ENCODE measurements around the gene METTL2A.
"Not testable (repeated sequence)": the region's sequence is repeated elsewhere in the genome, so short reads cannot be mapped to it uniquely, and the experiment has no call there.

The METTL2A gene, protein sequence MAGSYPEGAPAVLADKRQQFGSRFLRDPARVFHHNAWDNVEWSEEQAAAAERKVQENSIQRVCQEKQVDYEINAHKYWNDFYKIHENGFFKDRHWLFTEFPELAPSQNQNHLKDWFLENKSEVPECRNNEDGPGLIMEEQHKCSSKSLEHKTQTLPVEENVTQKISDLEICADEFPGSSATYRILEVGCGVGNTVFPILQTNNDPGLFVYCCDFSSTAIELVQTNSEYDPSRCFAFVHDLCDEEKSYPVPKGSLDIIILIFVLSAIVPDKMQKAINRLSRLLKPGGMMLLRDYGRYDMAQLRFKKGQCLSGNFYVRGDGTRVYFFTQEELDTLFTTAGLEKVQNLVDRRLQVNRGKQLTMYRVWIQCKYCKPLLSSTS

DNA sequence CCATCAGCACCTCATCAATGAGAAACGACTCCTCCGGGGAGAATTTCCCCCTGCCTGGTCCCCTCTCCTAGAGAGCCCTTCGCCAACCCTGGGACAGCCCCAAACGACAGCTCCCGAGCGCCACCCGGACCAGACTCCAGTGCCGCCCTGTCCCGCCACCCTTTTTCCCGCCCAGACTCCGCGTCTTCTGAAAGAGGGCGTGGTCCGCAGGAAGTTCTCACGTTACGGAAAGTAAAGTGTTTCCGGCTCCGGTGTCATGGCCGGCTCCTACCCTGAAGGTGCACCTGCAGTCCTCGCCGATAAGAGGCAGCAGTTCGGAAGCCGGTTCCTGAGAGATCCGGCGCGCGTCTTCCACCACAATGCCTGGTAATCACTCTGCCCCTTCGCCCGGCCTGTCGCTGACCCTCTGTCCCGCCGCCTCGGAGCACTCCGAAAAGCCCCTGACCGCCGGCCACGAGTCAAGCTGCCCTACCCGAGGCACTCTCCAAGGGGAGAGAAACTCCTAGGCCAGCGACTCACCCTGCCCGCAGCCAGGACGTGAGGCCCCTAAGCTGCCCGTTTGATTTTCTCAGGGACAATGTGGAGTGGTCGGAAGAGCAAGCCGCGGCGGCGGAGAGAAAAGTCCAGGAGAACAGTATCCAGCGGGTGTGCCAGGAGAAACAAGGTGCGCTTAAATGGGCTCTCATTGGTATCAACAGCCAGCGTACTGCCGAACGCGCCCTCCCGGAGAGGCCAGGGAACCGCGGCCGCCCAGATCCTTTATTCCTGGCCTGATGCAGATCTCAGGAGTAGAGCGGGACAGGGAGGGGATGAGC is at the start of gene METTL2A:
Gene METTL2A, plus strand, starts transcription at position 251 of the 815 bp plus-strand sequence. Its CDS starts 6 bp downstream, at position 257.
- DNase-seq = peak; percentile 95

DNA sequence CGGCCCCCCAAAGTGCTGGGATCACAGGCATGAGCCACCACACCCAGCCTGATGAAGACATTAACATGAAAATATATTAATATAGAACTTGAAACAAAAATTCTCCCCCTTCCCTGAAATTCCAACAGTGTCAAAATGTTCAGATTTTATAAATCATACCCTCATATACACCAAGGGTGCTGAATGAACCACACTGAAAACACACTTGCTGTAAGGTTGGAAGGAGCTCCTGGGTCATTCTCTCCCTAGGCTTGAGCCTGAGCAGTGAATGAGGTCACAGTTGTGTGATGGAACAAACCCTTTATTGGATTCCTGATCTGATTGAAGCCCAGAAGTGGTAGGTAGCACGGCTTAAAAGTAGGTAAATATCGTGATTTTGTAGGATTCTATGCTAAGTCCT is 43.4 kb upstream of the METTL2A start, which contains the start of gene EFCAB3:
Gene EFCAB3, plus strand, starts transcription at position 301 of the 400 bp plus-strand sequence. CDS start 2,427 bp downstream, outside the sequence.
- no peak for DNase-seq

DNA sequence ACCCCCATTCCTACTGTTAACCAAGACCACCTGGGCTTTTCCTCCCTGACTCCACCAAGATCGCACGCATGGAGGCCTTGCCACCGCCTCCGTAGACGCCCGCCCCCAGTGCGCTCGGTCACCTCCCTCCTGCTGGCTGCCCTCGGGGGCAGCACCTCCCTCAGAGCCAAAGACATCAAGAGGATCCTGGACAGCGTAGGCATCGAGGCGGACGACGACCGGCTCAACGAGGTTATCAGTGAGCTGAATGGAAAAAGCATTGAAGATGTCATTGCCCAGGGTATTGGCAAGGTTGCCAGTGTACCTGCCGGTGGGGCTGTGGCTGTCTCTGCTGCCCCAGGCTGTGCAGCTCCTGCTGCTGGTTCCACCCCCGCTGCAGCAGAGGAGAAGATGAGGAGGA is 42.1 kb upstream of the METTL2A start:
- DNase-seq = no peak

DNA sequence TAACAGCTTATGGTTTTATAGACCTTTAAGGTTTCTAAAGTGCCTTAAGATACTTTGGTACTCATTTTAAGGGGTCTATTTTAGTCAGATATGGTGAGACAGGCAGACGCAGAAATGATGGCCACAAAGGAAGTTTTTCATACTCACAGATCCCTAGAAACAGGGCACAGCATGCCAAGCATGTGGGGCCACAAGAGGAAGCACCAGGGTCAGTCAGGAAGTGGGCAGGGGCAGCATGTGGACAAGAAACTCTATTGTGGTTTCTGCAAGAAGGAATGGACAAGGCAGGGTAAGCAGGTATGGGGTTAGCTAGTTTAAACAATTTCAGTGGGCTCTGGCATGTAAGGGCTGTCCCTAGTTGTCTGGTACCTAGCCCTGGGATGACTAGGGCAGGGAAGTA is 34.8 kb upstream of the METTL2A start:
- no peak for DNase-seq

DNA sequence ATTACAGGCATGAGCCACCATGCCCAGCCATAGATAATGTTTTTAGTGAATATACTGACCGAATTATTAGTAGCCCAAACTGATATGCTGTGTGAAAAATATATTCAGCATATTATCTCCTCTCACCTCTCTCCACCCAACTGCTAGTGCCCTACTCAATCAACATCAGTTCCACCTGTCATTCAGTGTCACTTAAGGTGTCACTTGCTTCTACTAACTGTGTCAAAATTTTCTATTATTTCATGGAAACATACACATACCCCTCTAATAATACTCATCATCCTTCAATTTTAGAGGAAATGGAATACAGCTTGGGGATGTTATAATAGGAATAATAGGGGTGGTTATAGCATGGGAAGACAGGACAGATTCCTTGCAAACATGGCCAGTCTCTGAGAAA is 30.8 kb upstream of the METTL2A start:
- no peak for DNase-seq

DNA sequence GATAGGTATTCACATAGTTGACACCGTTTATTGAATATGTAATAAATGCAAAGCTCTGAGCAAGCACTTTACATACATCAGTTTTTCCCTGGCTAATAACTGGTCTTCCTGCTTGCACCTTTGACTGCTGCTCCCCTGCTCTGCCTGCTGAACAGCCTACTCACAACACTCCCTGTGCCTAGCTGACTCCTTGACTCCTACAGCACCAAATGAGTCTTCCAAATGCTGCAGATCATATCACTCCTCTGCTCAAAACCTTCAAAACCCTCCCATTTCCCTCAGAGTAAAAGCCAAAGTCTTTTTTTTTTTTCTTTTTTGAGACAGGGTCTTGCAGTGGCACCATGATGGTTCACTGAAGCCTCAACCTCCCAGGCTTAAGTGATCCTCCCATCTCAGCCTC is 24.8 kb upstream of the METTL2A start:
- no peak for DNase-seq

DNA sequence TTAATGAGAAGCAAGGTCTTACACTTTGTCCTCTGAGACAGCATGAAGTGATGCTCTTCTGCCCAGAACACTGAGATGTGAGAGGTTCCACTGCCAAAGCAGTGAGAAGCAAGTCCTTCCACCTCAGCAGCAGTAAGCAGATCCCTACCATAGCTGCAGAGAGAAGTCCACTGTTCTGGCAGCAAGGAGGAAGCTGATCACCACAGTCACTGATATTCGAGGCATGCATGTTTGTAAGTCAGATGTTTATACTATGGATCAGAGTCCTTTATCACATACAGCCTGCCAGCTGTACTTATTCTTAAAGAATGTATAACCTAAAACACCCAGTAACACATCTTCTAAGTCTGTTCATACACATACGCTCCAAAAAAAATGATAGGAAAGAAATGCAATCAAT is 18.2 kb upstream of the METTL2A start:
- DNase-seq = no peak

DNA sequence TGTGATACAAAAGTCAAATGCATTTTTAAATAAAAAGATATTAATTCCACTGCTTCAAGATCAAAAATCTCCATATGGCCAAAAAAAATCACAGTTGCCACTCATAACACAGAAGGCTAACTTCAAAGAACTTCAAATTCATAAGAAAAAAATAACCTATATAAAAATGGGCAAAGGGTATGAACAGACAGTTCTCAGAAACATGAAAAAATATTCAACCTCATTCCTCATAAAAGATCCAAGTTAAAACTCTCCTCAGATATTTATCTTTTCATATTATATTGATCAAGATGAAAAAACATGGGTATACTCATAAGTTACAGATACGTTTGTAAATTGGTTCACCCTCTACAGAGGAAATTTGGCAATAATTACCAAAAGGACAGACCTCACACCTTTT is 10.6 kb upstream of the METTL2A start:
- DNase-seq = not testable (repeated sequence)

DNA sequence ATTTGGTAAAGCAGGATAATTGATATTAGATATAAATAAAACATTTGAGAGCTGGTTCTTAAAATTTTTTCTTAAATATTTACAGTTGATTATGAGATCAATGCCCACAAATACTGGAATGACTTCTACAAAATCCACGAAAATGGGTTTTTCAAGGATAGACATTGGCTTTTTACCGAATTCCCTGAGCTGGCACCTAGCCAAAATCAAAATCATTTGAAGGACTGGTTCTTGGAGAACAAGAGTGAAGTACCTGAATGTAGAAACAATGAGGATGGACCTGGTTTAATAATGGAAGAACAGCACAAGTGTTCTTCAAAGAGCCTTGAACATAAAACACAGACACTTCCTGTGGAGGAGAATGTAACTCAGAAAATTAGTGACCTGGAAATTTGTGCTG is 2.5 kb downstream of the METTL2A start:
- not testable (repeated sequence) for DNase-seq

DNA sequence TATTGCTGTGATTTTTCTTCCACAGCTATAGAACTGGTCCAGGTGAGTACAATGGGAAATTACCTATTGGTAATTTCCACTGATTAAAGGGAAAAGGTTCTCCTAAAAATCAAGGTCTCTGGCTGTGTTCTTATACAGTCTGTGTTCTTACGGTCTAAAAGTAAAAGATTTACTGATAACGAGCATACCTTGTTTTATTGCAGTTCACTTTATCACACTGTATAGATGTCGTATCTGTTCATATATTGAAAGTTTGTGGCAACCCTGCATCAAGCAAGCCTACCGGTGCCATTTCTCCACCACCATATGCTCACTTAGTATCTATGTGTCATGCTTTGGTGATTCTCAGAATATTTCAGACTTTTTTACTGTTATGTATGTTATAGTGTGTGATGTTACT is 11.6 kb downstream of the METTL2A start:
- not testable (repeated sequence) for DNase-seq

DNA sequence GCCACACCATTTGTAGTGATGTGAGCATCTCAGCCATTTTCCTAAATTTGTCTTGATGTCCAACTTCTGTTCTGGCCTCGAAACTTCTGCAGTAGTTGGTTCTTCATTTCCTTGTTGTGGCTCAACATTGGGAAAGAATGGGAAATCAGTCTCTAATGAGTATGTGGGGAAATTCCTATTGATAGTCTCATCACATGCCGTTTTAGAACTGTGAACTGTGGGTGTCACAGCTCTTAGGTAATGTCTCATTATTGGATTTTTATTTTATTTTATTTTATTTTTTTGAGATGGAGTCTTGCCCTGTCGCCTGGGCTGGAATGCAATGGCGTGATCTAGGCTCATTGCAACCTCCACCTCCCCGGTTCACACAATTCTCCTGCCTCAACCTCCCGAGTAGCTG is 17.5 kb downstream of the METTL2A start:
- not testable (repeated sequence) for DNase-seq

DNA sequence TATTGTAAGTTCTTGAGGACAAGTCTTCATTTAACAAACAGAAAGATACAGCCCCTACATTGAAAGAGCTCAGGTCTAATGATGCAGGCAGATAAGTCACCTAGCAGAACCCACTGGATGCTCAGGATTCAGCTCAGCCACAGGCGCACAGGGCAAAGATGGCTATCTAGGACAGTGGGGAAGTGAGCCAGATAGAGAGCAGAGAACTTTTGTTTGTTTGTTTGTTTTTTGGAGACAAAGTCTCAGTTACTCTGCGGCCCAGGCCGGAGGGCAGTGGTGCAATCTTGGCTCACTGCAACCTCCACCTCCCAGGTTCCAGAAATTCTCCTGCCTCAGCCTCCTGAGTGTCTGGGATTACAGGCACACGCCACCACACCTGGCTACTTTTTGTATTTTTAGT is 20.4 kb downstream of the METTL2A start:
- no peak for DNase-seq

DNA sequence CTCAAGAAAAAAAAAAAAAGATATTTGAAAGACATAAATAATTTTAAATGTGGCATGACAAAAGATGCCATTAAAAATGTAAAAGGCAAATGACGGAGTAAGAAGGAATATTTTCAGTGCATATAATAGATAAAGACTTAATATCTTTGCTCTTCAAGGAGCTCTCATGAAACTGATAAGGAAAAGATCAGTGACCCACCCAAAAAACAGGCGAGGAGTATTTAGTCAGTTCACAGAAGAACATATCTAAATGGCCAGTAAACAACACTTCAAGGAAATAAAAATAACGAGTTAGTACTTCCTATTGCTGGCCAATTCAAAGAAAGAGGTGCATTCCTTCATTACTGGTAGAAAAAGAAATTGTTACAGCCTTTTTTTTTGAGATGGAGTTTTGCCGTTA is 22.1 kb downstream of the METTL2A start:
- DNase-seq = not testable (repeated sequence)

DNA sequence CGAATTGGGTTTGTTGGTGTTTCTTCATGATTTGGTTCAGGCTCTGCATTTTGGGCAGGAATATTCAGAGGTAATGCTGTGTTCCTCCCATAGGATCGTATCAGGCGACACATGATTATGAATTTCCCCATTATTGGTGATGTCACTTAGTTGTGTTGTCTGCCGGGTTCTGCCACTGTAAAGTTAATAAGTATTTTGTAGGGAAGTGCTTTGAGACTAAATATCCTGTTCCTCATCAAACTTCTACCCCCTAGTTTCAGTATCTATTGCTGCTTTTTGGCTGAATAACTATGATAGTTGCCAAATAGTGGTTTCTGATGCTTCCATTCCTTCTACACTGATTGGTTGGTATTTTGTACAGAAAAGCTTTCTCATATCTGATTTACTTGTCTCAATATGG is 28.5 kb downstream of the METTL2A start:
- DNase-seq = not testable (repeated sequence)

DNA sequence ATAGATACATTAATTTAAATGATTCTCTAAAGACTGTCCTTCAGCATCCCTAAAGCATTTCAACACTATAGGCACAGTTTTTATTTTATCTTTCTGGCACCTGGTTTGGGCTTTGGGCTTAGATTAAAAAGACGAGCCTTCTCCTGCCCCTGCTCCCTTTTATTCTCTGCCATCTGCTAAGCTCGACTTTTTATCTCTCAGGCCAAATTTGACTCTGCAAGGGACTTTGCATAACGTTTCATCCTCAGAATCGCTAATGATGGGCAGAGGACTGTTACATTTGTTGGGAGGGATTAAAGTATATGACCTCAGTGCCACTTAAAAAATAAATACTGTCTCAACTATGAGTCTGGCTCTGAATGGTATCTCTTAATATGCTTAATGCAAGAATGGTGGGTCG is 29.3 kb downstream of the METTL2A start:
- not testable (repeated sequence) for DNase-seq

DNA sequence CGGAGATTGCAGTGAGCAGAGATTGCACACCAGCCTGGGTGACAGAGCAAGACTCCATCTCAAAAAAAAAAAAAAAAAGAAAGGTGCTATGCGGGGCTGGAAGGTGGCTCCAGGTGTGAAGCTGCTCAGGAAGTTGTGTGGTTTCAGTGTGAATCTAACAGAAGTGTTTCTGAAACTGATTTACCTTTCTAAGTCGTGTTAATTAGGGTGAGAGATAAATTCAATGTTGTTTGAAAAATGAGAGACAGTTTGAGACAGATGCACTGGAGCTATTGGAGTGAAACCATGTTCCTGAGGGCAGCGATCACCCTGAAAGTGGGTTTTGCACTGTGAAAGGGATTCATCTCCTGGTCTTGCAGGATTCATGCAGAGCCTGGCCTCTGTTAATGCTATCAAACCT is 30.0 kb downstream of the METTL2A start:
- not testable (repeated sequence) for DNase-seq

DNA sequence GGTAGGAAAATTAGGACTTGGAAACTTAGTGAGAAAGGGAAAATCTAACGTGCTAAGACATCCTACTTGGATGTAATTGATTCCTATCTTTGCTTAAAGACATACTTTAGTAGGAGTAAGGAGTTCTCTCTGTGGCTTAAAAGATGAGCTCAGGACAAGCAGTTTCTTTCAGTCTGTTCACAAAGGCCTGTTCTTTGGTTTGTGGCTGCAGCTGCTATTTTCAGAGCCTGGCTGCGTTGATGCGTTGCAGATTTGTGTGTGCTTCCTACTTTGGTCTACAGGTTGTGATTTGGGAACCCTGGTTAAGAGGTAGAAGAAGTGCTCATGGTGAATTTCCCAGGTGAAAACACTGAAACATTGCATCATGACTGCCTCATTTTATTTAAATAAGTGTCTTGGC is 30.4 kb downstream of the METTL2A start:
- not testable (repeated sequence) for DNase-seq

DNA sequence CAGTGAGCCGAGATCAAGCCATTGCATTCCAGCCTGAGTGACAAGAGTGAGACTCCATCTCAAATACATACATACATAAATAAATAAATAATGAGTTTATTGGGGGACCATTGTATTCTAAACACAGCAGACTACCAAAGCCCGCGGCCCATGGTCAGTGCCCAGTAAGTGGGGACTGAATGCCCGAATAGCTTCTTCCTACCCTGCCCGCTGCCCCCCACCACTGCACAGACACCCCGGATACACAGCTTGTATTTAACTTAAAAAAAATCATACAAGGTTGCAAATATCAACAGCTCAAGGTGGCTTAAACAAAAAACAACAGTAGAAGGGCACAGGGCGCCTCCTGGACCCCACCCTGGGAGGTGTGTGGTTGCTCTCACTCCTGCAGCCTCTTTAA is 32.3 kb downstream of the METTL2A start:
- no peak for DNase-seq

DNA sequence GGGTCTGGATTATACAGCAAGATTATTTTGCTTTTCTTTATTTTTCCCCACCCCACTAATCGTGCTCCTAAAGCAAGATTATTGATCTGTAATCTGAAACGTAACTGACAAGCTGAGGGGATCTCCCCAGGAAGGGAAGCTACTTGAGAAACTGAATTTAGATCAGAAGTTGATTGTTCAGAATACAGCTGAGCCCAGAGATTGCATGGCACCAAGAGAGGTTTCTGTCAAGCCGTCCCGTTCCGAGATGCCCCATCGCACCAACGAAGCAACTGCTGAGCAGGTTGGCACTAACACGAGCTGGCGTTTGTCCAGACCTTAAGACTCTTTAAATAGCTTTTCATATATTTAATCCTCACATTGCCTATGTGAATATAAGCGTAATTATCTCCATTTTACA is 34.8 kb downstream of the METTL2A start:
- not testable (repeated sequence) for DNase-seq

DNA sequence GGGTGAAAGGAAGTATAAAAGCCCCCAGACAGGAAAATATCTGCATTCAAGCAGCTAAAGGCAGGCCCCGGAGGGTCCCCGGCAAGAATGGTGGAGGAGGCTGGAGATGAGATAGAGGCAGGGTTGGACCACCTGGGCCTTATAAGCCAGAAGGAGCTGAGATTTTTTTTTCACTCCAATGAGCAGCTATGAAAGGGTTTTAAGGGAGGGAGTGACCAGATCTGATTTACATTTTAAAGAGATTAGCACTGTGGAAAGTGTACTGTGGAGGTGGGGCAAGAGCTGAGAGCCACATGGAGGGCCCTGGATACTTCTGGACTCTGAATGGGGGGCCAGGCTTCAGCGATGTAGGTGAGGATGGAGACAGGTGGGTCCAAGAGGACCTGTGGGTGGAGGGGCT is 40.7 kb downstream of the METTL2A start:
- not testable (repeated sequence) for DNase-seq

DNA sequence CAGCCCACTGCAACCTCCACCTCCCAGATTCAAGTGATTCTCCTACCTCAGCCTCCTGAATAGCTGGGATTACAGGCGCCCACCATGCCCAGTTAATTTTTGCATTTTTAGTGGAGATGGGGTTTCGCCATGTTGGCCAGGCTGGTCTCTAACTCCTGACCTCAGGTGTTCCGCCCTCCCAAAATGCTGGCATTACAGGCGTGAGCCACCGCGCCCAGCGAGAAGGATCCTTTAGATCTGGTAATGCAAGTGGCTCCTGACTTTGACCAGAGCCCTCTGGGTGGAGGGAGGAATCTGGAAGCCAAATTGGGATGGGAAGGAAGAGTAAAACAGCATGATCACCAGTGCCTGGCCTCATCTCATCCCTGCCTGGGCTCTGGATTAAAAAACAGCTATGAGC is 41.6 kb downstream of the METTL2A start:
- not testable (repeated sequence) for DNase-seq

DNA sequence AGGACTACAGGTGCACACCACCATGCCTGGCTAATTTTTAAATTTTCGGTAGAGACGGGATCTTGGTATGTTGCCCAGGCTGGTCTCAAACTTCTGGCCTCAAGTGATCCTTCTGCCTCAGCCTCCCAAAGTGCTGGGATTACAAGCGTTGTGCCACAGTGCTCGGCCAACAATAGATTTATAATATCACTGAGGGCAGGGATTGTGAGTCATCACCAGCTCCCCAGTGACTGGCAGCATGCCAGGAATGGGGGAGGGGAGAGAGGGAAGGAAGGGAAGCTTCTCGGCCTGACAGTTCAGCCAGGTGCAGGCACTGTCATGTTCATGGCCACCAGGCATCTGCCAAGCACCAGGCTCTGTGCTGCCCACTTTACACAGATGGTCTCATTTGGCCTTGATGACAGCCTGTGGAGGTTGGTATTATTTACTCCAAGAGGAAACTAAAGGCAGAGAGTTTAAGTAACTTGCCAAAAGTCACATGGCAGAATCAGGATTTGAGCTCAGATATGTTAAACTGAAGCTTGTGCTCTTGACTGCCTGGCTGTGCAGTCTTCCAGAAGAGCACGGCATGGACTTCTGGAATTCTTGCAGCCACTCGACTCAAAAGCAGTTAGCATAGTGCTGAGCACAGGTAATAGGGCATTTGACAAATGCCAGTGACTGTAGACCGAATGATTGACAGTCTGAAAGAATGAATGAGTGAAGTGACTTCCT is 47.1 kb downstream of the METTL2A start:
- DNase-seq = peak; percentile 90

DNA sequence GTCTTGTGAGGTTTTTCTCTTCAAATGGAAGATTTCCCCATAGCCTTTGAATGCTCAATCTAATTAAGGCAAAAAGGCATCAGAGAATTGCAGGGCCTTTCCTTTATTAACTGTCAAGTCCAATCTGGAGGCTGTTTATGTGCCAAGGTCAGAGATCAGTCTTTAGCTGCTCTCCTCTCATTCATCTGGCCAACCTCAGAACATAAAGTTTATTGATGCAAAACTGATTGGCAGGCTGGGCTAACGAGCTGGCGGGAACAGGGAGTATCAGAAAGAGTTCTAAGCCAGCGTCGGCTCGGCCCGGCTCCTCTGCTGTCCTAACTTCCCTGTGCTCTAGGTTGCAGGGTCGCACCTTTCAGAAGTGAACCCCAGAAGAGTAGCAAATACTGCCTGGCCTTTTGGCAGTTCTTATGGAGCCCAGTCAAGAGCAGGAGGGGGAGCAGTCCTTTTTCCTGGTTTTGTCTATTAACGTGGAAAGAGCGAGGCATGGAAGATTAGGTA is 47.7 kb downstream of the METTL2A start:
- DNase-seq = not testable (repeated sequence)
